Colon (tissue), 2 donors: ENCODE results near the gene UBE2O.

Experiments
- FAIRE-seq: peaks from 2 replicates; lab custom pipeline; 2012; peaks lifted over from hg19 to GRCh38; lab: Jason Lieb, UNC
- donor health status: control.
- donor health status: control.

Gene UBE2O

GRCh38 chr17:76414334-76415295 lies 38.3 kb downstream of the UBE2O start:
- FAIRE-seq: no peak

GRCh38 chr17:76411247-76411646 lies 41.7 kb downstream of the UBE2O start:
- no peak for FAIRE-seq

- FAIRE-seq: no peak
Measured at GRCh38 chr17:76410328-76410965, 42.5 kb downstream of the UBE2O start.

- no peak for FAIRE-seq
Measured at GRCh38 chr17:76408037-76408849, 44.7 kb downstream of the UBE2O start.

GRCh38 chr17:76407509-76407908 lies 45.4 kb downstream of the UBE2O start:
- FAIRE-seq: no peak

GRCh38 chr17:76405967-76406647 lies 46.8 kb downstream of the UBE2O start:
- no peak for FAIRE-seq

- FAIRE-seq: no peak
Measured at GRCh38 chr17:76405607-76405966, 47.4 kb downstream of the UBE2O start.

- no peak for FAIRE-seq
Measured at GRCh38 chr17:76404976-76405563, 47.9 kb downstream of the UBE2O start.

- no peak for FAIRE-seq
Measured at GRCh38 chr17:76404256-76404655, 48.7 kb downstream of the UBE2O start.

- no peak for FAIRE-seq
Measured at GRCh38 chr17:76402711-76403110, 50.2 kb downstream of the UBE2O start.

- no peak for FAIRE-seq
Measured at GRCh38 chr17:76399175-76400172, 53.5 kb downstream of the UBE2O start.

GRCh38 chr17:76398523-76399174 lies 54.3 kb downstream of the UBE2O start:
- FAIRE-seq: no peak

GRCh38 chr17:76397687-76398522 lies 55.0 kb downstream of the UBE2O start:
- FAIRE-seq: no peak

- no peak for FAIRE-seq
Measured at GRCh38 chr17:76397184-76397583, 55.8 kb downstream of the UBE2O start.

GRCh38 chr17:76395980-76396379 lies 57.0 kb downstream of the UBE2O start:
- no peak for FAIRE-seq

GRCh38 chr17:76394166-76394565 lies 58.8 kb downstream of the UBE2O start:
- no peak for FAIRE-seq

GRCh38 chr17:76391200-76391715 lies 61.7 kb downstream of the UBE2O start:
- no peak for FAIRE-seq

GRCh38 chr17:76390003-76390421 lies 62.9 kb downstream of the UBE2O start:
- no peak for FAIRE-seq
